Measurements from ENCODE around the gene SRSF7.

- TF ChIP-seq POLR2A (IDR thresholded peaks at IDR 0.05) (no peak), CTCF (IDR thresholded peaks at IDR 0.05 in 8 of 11, conservative IDR thresholded peaks at IDR 0.05 in 3 of 11) (no peak), POLR2AphosphoS5 (IDR thresholded peaks at IDR 0.05) (no peak)
Observed at GRCh38 chr2:38735999-38736320, 15.2 kb downstream of the SRSF7 start.

Measured in spleen (tissue), 7 donors.